Upper lobe of left lung (tissue), 4 donors: Measurements from ENCODE around the gene SPRR2B.

Source experiments
- POLR2AphosphoS5 ChIP-seq, 2 donors: sonication (generic); formaldehyde crosslinking; IDR thresholded peaks; one replicate each; pipeline ENCODE4 v1.5.1; 2017; ENCODE audit warnings: antibody characterized with exemption in 2 of 2
- TF ChIP-seq, protein P1 (sequence below), 6 experiments: fragments of 450-650 bp in 4 of 6; fragments of 200-600 bp in 2 of 6; sonication (generic) in 2 of 6; IDR thresholded peaks; one replicate each; pipeline ENCODE4 v1.5.1; 2016 to 2019; ENCODE audit warnings: antibody characterized with exemption in 6 of 6

DNA sequence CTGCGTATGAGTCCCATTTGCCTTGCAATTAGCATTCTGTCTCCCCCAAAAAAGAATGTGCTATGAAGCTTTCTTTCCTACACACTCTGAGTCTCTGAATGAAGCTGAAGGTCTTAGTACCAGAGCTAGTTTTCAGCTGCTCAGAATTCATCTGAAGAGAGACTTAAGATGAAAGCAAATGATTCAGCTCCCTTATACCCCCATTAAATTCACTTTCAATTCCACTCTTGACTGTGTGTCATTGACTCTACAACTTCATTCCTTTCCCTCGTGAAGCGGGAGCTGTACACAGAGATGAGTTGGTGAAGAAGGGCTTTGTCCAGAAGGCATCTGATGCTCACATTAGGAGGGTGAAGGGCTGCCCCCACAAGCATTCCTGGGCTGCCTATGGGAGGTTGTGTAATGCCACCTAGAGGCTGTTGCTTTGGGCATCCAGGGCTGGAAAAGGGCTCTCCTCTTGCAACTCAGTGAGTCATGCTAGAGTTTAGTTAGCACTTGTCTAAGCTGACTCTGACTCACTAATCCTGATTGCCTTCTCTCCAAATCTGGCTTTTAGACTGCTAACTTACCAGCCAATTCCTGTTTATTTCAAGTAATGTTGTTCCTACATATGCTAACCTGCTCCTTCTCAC is 38.6 kb downstream of the SPRR2B start:
- TF ChIP-seq POLR2AphosphoS5 (IDR thresholded peaks at IDR 0.05), result no peak
- TF ChIP-seq, protein P1, sequence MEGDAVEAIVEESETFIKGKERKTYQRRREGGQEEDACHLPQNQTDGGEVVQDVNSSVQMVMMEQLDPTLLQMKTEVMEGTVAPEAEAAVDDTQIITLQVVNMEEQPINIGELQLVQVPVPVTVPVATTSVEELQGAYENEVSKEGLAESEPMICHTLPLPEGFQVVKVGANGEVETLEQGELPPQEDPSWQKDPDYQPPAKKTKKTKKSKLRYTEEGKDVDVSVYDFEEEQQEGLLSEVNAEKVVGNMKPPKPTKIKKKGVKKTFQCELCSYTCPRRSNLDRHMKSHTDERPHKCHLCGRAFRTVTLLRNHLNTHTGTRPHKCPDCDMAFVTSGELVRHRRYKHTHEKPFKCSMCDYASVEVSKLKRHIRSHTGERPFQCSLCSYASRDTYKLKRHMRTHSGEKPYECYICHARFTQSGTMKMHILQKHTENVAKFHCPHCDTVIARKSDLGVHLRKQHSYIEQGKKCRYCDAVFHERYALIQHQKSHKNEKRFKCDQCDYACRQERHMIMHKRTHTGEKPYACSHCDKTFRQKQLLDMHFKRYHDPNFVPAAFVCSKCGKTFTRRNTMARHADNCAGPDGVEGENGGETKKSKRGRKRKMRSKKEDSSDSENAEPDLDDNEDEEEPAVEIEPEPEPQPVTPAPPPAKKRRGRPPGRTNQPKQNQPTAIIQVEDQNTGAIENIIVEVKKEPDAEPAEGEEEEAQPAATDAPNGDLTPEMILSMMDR (IDR thresholded peaks at IDR 0.05), result no peak
